CD4-positive, alpha-beta T cell treated with Interleukin-6 at 100 ng/mL for 8 hours (primary cell): ENCODE measurements around the gene OSBPL10.

Source experiments
- DNase-seq: peaks from one replicate; pipeline ENCODE4 v3.0.0-alpha.2; 2020; ENCODE audit warnings: mixed read lengths, low spot score

The OSBPL10 gene

GRCh38 chr3:31958701-31959152, 22.3 kb downstream of the OSBPL10 start:
- no peak for DNase-seq

- no peak for DNase-seq
Measured at GRCh38 chr3:31957106-31957505, 24.0 kb downstream of the OSBPL10 start.

- no peak for DNase-seq
Measured at GRCh38 chr3:31955581-31955980, 25.5 kb downstream of the OSBPL10 start.

GRCh38 chr3:31953636-31954035, 27.4 kb downstream of the OSBPL10 start:
- DNase-seq = no peak

GRCh38 chr3:31953091-31953490, 28.0 kb downstream of the OSBPL10 start:
- no peak for DNase-seq

GRCh38 chr3:31952205-31952604, 28.9 kb downstream of the OSBPL10 start:
- DNase-seq = no peak

GRCh38 chr3:31948280-31948679, 32.8 kb downstream of the OSBPL10 start:
- DNase-seq = no peak

- DNase-seq = no peak
Measured at GRCh38 chr3:31947671-31948091, 33.4 kb downstream of the OSBPL10 start.

GRCh38 chr3:31947162-31947561, 33.9 kb downstream of the OSBPL10 start:
- no peak for DNase-seq

- no peak for DNase-seq
Measured at GRCh38 chr3:31946484-31947081, 34.5 kb downstream of the OSBPL10 start.

GRCh38 chr3:31945738-31946052, 35.4 kb downstream of the OSBPL10 start:
- no peak for DNase-seq

GRCh38 chr3:31943041-31943440, 38.0 kb downstream of the OSBPL10 start:
- no peak for DNase-seq

- no peak for DNase-seq
Measured at GRCh38 chr3:31942446-31942845, 38.6 kb downstream of the OSBPL10 start.

- DNase-seq = no peak
Measured at GRCh38 chr3:31937225-31937624, 43.8 kb downstream of the OSBPL10 start.

- DNase-seq = no peak
Measured at GRCh38 chr3:31936420-31937060, 44.5 kb downstream of the OSBPL10 start.

- no peak for DNase-seq
Measured at GRCh38 chr3:31934866-31935265, 46.2 kb downstream of the OSBPL10 start.

- DNase-seq = no peak
Measured at GRCh38 chr3:31934018-31934417, 47.0 kb downstream of the OSBPL10 start.

GRCh38 chr3:31932990-31933389, 48.1 kb downstream of the OSBPL10 start:
- DNase-seq = no peak

GRCh38 chr3:31929826-31930502, 51.1 kb downstream of the OSBPL10 start:
- no peak for DNase-seq

- DNase-seq = no peak
Measured at GRCh38 chr3:31927811-31928210, 53.3 kb downstream of the OSBPL10 start.

GRCh38 chr3:31926543-31926942, 54.5 kb downstream of the OSBPL10 start:
- DNase-seq = no peak

GRCh38 chr3:31925271-31925630, 55.8 kb downstream of the OSBPL10 start:
- no peak for DNase-seq

GRCh38 chr3:31924610-31925270, 56.3 kb downstream of the OSBPL10 start:
- no peak for DNase-seq
